Measurements from ENCODE around the gene SIT1.

The SIT1 gene

GRCh38 chr9:35609001-35609819 is 41.5 kb downstream of the SIT1 start:
- ChIA-PET CTCF (interaction anchor here (0.6 to 1.2 kb wide), 2 partner anchors 15 to 87 kb away, joined by 3 to 4 read pairs; no protein-coding TSS in a partner anchor), POLR2A (ENCODE audit: low non-redundant PET) (no interaction called here)
- no peak for DNase-seq (ENCODE audit: low spot score)
- H3K27ac ChIP-seq, result peak overlapping the region; percentile 4; the same call in 1 of the 2 replicates
- TF ChIP-seq CTCF (conservative IDR thresholded peaks at IDR 0.05; ENCODE audit: low read depth), result no peak

- no peak overlapping the region for H3K27ac ChIP-seq
- no peak for DNase-seq (ENCODE audit: low spot score)
- no peak for TF ChIP-seq CTCF (conservative IDR thresholded peaks at IDR 0.05; ENCODE audit: low read depth)
- CTCF ChIA-PET, result interaction anchor here (0.6 kb wide), 1 partner anchor 16 kb away, joined by 4 read pairs; no protein-coding TSS in a partner anchor
- POLR2A ChIA-PET (ENCODE audit: low non-redundant PET), result no interaction called here
Measured at GRCh38 chr9:35608221-35608620, 42.5 kb downstream of the SIT1 start.

- H3K27ac ChIP-seq, result no peak overlapping the region
- no peak for TF ChIP-seq CTCF (conservative IDR thresholded peaks at IDR 0.05; ENCODE audit: low read depth)
- POLR2A ChIA-PET (ENCODE audit: low non-redundant PET), result no interaction called here
- CTCF ChIA-PET, result no interaction called here
- no peak for DNase-seq (ENCODE audit: low spot score)
Measured at GRCh38 chr9:35606726-35607125, 44.0 kb downstream of the SIT1 start.

GRCh38 chr9:35606138-35606504 is 44.6 kb downstream of the SIT1 start:
- peak overlapping the region; percentile 92 for H3K27ac ChIP-seq
- DNase-seq (ENCODE audit: low spot score), result no peak
- POLR2A ChIA-PET (ENCODE audit: low non-redundant PET), result no interaction called here
- no peak for TF ChIP-seq CTCF (conservative IDR thresholded peaks at IDR 0.05; ENCODE audit: low read depth)
- CTCF ChIA-PET, result no interaction called here

- CTCF ChIA-PET, result interaction anchor here (0.6 kb wide), 1 partner anchor 602 kb away, joined by 4 read pairs; no protein-coding TSS in a partner anchor
- peak; percentile 42 for DNase-seq (ENCODE audit: low spot score)
- peak overlapping the region; percentile 92 for H3K27ac ChIP-seq
- no peak for TF ChIP-seq CTCF (conservative IDR thresholded peaks at IDR 0.05; ENCODE audit: low read depth)
- POLR2A ChIA-PET (ENCODE audit: low non-redundant PET), result interaction anchor here (1.2 kb wide), 1 partner anchor 53 kb away, joined by 3 read pairs; the partner anchor contains the start of genes CCDC107 and RMRP
Measured at GRCh38 chr9:35605351-35606137, 45.2 kb downstream of the SIT1 start.

GRCh38 chr9:35604578-35605350 is 46.0 kb downstream of the SIT1 start, which contains the start of gene TESK1:
TSS of gene TESK1 (plus strand) at chr9:35605262. CDS start at chr9:35605620, 358 bp downstream.
- TF ChIP-seq CTCF (conservative IDR thresholded peaks at IDR 0.05; ENCODE audit: low read depth), result no peak
- DNase-seq (ENCODE audit: low spot score), result peak; percentile 95
- H3K27ac ChIP-seq, result peak within 1 kb of the TSS; percentile 92
- ChIA-PET POLR2A (ENCODE audit: low non-redundant PET) (interaction anchor here (0.5 to 1.2 kb wide), 3 partner anchors 18 to 53 kb away, joined by 3 to 4 read pairs (median 3); partner anchors contain the start of genes CCDC107 and RMRP), CTCF (interaction anchor here (0.6 to 0.7 kb wide), 2 partner anchors 141 to 602 kb away, joined by 3 to 4 read pairs; no protein-coding TSS in a partner anchor)
